Occipital lobe (tissue), 2 donors: ENCODE data around the gene CMTM4. TPM values are rescaled to one million over a fixed set of nuclear protein-coding genes. Genes with fewer than 3 reads are reported as not detected.
"Not testable (repeated sequence)": the region's sequence is repeated elsewhere in the genome, so short reads cannot be mapped to it uniquely, and the experiment has no call there.

Source experiments
- DNase-seq: peaks from one replicate; lab custom pipeline; 2025; lab: John Stamatoyannopoulos, UW
- total RNA-seq: library from RNA; depleted of rRNA; stranded (reverse); fragments of >200 nt; gene quantifications from one replicate; pipeline ENCODE4 v1.2.3, GENCODE V29; 2014

CMTM4 gene
- total RNA-seq, 1 donor from 2014 or later, result 70.7 TPM

DNA sequence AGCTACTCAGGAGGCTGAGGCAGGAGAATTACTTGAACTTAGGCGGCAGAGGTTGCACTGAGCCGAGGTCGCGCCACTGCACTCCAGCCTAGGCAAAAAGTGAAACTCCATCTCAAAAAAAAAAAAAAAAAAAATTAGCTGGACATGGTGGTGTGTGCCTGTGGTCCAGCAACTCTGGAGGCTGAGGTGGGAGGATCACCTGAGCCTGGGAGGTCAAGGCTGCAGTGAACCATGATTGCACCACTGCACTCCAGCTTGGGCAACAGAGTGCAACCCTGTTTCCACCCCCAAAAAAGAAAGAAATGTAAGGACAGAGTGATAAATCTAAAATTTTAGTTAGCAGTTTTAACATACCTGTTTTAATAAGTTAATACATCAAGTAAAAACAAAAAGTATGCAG lies 100.0 kb downstream of the CMTM4 start:
- DNase-seq, result not testable (repeated sequence)

DNA sequence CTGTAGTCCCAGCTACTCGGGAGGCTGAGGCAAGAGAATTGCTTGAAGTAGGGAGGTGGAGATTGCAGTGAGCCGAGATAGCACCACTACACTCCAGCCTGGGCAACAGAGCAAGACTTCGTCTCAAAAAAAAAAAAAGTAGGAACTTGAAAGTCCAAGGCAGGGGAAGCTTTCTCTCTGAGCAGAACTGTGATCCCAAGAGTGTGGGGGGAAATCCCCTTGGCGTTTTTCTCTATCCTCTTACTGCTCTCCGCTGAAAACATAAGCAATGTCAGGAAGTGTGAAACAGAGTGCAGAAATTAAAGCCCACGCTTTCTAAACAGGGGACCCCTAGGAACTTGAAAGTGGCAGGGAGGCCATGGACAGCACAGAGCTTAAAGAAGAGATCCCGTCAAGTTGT lies 101.8 kb downstream of the CMTM4 start:
- DNase-seq, result no peak

DNA sequence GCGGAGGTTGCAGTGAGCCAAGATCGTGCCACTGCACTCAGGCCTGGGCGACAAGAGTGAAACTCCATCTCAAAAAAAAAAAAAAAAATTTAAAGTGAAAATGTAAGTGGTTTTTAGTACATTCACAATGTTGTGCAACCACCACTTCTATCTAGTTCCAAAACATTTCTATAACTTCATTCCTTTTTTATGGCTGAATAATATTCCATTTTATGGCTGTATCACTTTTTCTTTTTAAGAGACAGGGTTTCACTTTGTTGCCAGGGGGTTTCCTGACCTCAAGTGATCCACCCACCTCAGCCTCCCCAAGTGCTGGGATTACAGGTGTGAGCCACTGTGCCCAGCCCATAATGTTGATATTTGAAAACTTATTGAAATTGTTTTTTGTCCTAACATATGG lies 103.7 kb downstream of the CMTM4 start:
- DNase-seq, result no peak

DNA sequence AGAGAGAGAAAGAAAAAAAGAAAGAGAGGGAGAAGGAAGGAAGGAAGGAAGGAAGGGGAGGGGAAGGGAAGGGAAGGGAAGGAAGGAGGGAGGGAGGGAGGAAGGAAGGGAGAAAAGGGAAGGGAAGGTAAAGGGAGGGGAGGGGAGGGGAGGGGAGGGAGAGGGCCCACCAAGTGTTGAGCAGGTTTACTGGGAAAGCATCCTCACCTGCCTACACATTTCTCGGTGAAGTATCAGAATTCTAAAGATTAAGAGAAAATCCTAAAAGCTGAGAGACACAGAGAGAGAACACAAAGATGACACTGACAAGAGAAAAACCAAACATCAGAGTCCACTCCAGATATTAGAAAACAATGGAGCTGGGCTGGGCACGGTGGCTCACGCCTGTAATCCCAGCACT lies 104.3 kb downstream of the CMTM4 start:
- no peak for DNase-seq

DNA sequence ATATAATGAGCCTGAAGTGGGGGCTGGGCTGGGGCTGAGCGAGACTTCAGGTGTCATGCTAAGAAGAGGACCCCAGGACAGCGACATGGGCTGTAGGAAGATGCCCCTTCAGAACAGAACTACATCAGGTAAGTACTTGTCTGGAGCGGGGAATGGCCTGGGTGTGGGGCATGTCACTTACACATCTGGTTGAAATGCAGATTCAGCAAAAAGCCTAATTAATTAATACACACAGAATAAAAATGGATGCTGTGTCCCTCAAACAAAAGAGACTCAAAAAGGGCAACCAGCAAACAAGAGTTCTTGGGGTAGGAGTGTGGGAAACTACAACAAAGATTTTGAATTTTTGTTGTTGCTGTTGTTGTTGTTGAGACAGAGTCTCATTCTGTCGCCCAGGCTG lies 105.5 kb downstream of the CMTM4 start:
- DNase-seq, result no peak

DNA sequence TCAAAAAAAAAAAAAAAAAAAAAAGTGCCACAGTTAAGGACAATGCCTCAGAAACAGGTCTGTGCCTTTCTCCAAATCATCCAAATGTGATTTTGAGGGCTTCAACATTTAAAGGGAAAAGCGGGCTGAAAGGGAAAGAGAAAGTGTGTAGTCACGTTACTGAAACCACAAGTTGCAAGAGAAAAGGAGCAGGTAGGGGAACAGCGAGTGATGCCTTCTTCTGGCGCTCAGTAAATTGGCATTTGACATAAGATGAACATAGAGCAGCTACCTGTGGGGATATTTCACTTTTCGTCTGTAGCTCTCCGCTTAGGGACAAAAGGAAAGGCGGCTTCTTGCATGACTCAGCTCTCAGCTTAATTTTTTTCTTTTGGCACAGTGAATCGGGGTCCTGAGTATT lies 106.2 kb downstream of the CMTM4 start:
- DNase-seq, result no peak

DNA sequence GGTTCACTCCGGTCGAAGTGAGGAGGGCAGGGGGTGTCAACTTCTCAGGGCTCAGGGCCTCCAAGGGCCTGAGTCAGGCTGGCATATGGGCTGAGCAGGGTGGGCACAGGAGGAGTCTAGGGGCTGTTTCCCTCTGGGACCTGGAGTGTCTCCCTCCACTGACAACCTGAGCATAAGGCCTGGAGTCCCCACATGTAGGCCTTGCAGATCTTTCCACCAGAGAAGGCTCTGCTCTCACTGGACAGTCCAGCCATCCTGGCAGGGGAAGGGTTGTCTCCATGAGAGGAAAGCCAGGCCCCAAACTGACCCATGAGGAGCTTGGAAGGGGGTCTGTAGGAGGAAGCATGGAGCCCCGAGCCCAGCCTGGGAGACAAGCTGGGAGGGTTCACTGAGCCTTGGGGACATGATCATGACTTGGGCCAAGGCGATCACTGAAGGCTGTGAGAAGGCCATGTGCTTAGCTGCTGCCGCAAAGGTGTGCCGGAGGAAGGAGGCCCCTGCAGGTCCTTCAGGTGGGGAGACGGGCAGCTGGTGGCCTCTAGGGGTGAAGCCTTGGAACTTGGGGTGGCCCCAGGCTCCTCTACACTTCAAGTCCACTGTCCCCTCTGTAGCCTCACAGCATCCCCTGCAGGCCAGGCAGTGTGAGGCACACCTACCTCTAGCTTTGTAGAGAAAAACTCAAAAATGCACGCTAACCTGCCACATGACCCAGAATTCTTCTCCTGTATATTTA lies 107.4 kb downstream of the CMTM4 start:
- DNase-seq, result no peak

DNA sequence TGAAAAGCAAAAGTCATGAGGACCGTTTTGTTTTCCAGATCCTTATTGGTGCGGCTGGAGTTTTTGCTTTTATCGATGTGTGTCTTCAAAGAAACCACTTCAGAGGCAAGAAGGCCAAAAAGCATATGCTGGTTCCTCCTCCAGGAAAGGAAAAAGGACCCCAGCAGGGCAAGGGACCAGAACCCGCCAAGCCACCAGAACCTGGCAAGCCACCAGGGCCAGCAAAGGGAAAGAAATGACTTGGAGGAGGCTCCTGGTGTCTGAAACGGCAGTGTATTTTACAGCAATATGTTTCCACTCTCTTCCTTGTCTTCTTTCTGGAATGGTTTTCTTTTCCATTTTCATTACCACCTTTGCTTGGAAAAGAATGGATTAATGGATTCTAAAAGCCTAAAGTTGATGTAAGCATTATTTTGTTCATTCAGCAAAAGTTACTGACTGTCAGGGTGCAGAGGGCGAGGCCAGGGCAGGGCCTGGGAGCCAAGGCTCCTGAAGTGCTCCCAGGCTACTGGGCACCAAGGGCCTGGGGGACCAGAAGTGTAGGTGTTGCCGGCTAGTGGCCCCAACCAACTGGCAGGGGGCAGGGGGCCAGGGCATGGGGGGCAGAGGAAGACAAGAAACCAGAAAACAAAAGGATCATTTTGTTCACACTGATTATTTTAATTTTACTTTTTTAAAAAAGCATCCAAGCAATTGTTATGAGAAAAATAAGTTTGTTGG lies 108.5 kb downstream of the CMTM4 start:
- no peak for DNase-seq

DNA sequence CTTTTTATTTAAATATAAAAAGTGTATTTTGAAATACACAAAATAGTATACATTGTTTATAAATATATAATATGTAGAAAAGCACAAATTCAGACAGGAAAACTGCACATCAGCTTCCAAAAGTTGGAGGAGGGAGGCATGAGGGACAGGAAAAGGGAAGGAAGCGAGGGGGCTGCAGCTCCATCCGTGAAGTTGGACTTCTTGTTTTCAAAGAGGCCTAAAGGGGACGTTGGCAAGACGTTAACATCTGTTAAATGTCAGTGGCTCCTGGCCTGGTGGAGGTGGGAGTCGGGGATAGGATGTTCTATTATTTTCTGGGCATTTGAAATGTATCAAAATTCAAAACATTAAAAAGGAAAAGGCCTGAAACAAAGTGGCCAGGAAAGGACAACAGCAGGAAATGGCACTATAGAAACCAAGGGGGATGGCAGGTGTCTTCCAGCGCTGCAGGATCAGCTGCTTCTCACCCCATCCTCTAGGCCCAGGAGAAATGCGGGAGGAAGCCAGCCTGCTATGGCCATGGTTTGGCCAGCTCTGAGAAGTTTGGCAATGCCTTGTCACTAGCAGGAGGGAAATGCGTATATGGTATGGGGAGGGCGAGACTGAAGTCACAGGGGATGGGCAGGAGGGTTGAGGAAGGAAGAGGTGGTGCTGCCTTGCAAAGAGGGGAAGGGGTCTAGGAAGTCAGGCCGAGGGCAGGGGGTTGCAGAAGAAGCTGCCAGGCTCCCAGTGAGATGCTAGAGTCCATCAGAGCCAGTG lies 110.9 kb downstream of the CMTM4 start:
- DNase-seq, result no peak

DNA sequence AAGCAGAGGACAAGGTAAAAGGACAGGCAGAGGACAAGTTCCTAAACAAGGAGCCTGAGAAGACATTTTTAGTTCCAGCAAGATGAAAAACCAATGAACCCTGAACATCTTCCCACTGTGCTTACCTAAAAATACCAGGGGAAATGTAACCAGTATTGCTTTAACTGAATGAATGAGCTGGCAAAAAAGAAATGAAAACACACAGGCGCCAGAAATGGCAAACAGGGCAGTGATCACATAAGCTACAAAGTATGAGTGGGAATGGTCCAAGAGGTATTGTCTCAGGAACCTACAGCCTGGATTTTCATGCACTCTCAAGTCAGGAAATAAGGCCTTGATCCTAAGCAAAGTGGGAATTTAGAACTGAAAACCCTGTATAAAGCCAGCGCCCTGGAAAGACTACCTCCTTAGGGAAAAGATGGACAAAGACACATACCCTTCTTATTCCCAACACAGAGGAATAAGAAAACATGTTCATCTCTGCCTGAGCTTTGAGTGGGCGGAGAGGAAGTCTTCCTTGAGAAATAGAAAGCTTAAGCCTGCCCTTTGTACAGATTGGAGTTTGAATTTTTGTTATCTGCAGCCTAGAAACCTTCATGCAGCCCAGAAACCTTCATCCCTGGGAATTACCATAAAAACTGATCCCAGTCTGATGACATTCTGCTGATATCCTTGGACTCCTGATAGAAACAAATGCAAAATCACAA lies 115.1 kb downstream of the CMTM4 start:
- no peak for DNase-seq

DNA sequence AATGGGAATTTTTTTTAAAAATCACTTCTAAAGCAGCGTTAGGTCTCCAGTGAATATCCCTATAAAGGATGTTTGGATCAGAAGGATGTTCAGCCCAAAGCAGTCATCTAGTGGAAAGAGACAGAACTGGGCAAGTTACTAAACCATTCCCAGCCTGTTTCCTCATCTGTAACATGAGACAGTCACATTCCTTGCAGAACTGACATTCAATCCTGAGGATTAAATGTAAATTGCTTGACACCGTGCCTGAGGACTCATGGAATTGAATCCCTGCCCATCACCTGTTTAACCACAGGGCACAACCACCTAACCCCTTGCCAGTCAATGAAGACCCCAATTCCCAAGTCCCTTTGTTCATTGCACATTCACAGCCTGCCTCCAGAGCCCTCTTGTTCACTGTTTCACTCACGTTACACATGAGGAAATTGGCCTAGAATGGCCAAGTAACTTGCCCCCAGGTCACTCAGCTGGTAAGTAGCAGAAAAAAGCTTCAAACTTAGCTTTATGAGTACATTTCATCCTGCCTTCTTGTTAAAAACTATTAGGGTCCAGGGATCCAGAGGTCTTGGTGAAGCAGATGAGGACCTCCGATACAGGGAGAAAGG lies 115.8 kb downstream of the CMTM4 start:
- DNase-seq, result no peak

DNA sequence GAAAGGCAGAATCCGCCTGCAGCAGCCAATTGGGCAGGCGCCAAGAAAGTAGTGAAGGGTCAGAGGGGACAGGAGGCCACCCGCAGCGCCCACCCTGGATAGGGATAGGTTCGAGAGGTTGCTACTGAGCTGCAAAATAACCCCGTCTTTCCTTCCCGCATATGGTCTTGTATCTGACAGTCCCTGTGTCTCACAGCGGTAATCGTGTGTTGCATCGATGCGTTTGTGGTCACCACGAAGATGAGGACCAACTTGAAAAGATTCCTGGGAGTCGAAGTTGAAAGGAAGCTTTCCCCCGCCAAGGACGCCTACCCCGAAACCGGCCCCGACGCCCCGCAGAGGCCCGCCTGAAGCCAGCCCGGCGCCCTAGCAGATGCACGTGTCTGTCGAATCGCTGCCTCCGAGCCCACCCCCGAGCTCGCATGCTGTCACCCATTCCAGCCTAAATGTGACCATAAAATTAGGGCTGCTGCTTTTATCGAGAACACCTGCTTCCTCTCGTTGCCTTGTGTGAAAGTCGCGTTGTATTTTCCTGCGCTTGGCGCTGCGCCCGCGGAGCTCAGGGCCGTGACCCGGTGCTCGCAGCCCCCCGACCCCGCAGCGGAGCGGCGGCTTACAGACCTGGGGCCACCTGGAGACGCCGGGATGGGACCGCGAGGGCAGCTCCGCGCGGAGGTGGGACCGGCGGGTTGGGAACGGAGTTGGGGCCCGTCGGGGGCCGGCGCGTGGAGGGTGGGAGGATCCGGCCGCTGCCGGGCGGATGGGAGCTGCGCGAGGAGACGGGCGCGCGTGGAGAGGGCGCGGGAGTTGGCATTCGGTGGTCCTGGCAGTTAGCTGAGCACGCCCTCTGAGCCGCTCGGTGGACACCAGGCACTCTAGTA lies 117.7 kb downstream of the CMTM4 start, which contains the start of gene CMTM2:
CMTM2 (plus strand) TSS at position 813 of the 881 bp plus-strand sequence. CDS start 145 bp downstream, outside the sequence.
- no peak for DNase-seq

DNA sequence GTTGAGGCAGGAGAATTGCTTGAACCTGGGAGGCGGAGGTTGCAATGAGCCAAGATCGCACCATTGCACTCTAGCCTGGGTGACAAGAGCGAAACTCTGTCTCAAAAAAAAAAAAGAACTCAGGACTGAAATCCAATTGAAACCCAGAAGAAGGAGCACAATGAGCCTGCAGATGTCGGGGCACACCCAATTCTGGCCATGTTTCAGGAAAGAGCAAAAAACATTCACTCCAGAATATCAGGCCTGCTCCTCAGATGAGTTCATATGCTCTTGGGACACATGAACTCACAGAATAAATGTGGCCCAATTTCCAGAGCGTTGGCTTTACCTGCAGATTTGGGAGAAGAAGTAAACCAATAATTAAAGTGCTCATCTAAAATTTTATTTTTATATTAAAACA lies 120.2 kb downstream of the CMTM4 start:
- DNase-seq, result no peak

DNA sequence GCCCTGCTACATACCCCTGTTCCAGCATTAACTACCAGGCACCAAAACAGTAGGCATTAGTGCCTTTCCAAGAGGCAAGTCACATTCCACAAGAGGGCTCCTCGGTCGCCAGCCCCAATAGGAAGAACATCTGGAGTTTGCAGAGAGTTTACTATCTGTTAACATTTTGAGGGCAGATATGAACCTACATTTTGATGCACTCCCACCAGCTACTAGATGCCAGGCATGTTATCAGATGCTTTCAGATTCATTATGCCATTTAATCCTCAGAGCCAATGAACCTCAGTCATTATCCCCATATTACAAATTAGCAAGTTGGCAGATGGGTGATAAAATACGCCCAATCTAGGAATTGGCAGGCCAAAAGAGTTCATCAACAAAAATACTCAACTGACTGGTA lies 121.5 kb downstream of the CMTM4 start:
- DNase-seq, result no peak

DNA sequence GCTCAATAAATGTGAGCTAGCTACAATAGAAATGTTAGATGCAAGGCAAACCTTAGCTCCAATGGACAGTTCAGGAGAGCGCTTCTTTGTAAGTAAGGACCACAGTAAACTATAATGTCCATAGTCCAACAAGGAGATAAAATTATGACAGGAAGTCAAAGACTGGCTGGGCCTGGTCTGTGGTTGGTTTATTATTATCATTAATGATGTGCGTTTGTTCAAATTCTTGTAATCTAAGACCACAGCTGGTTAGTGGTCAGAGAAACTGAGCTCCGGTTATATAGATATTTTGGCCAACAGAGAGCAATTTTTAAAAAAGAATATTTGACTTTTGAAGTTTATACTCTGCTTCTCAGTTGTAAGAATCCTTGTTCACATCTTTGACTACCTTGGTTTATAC lies 122.0 kb downstream of the CMTM4 start:
- DNase-seq, result no peak

DNA sequence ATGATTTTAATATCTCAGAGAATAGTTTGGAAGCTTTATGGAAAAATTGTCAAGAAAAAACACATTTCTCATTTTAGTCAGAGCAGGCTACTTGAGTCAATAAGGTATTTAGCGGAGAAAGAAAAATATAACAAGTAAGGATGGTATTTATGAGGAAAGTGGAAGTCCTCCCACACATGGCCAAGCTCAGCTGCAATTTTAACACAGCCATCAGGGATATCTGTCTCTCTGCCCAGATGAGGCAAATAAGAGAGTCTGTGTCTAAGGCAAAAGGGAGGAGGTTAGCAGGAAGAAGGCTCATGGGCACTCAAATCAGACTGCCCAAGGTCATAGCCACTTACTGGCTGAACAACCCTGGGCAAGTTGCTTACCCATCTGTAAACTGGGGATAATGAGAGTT lies 122.5 kb downstream of the CMTM4 start:
- DNase-seq, result no peak

DNA sequence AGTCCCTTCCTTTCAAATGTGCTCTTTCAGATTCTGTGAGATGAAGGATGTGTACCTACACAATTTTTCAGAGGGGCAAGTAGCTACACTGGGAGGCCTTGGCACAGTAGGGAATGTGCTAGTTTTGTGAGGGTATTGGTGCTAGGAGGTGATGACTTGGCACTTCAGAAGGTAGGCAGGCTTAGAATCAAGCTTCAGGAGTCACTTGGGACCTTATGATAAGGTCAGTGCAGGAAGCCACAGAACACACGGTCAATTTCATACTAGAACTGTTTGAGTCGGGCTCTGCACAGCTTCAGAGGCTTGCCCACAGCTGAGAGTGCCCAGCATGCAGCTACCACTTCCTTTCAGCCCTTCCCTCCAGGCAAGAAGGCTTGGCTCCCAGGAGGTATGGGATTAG lies 124.2 kb downstream of the CMTM4 start:
- DNase-seq, result no peak

DNA sequence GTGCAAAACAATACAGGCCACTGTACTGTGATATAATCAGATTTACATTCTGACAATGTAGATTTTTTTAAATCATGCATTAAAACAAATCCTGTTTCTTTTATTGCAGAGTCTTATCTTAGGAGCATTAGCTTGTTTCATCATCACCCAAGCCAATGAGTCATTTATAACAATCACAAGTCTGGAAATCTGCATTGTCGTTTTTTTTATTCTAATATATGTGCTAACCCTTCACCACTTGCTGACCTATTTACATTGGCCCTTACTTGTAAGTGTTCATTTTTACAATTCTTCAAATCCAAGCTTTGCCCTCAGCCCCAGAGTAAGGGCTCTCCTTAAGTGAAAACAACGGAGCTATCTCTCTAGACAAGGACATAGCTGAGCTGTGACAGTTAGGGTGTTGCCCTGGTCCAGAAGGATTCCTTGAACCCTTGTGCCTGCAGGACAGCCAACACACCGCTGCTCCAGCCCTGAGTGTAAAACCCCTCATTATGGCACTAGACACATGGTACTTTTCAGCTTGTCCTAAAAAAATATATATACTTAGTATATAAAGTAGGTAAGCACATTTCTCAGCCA lies 126.6 kb downstream of the CMTM4 start:
- no peak for DNase-seq

DNA sequence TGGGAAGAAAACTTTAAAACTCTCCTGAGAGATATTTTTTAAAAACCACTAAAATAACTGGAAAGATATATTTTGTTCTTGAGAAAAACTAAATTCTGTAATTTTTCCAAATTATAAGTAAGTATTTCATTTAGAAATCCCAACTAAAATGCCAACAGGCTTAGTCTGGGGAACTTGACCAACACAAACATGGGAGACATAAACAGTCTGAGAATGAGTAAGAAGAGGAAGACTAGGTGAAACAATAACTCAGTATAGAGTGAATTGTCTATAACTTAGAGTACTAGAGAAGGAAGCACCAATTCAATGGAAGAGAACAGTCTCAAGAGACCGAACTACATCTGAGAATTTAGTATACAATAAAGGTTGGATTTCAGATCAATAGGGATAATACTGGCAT lies 127.4 kb downstream of the CMTM4 start:
- DNase-seq, result no peak

DNA sequence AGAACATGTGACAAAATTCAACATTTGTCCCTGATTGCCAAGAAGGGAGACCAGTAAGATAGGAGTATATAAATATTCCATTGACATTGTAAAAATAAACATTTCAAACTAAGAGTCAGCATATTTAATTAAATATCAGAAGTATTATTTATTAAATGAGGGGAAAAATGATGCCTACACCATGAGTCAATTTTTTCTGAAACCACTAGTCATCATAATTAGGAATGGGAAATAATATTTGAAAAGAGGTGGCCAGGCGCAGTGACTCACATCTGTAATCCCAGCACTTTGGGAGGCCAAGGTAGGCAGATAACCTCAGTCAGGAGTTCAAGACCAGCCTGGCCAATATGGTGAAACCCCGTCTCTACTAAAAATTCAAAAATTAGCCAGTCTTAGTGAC lies 128.2 kb downstream of the CMTM4 start:
- DNase-seq, result no peak
